ENCODE data around the gene DNAH3.

- TF ChIP-seq CTCF (conservative IDR thresholded peaks at IDR 0.05) (no peak), EZH2 (IDR thresholded peaks at IDR 0.05; ENCODE audit: low read depth) (no peak)
Observed at GRCh38 chr16:20938426-20938825, 212.2 kb downstream of the DNAH3 start.

Data from PC-9 (cell line).